ENCODE results near the gene ANKRD12. TPM values are rescaled to one million over a fixed set of nuclear protein-coding genes. Genes with fewer than 3 reads are reported as not detected.

ANKRD12 gene
- total and polyA plus RNA-seq, 2 of the 4 experiments (the other 2 are of a cell fraction), result 2.6 to 12.9 TPM

DNA sequence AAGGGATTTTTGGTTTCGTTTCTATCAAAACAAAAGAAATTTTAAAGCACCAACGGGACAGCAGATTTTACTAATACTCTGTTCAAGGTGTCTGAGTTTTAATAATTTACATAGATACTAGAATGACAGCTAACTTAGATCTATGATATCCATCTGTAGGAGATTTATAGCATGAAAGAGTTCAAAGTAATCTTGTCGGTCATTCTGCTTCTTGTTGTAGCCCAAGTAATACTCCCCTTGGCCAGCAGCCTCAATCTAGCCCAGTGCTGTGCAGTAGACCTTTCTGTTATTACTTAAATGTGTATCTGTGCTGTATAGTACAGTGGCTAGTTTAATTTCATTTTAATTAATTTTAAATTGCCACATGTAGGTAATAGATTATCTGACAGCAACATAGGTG is 44.7 kb downstream of the ANKRD12 start:
- Histone ChIP-seq H2BK15ac (ENCODE audit: low read depth, low read length) (no peak overlapping the region), H3K9me3 (ENCODE audit: control insufficient read depth, insufficient read depth, low read length) (no peaks in the 10 kb centered on the region), H4K91ac (ENCODE audit: insufficient read depth, low read depth, low read length) (no peak overlapping the region), H3K18ac (ENCODE audit: low read depth, low read length) (no peak overlapping the region), H3K14ac (replicated peaks; ENCODE audit: low read depth, low read length) (0 out of 2 replicates have a peak overlapping the region, but pooled peaks have one; percentile 37), H3K56ac (ENCODE audit: extremely low read depth, insufficient read depth, low read length) (no peak overlapping the region), H4K8ac (ENCODE audit: low read depth in 2 of 2, low read length in 2 of 2) (no peak overlapping the region), H3K27me3 (ENCODE audit: control insufficient read depth, insufficient read depth, low read length) (no peaks in the 10 kb centered on the region), H3K23ac (ENCODE audit: low read depth, low read length) (no peak overlapping the region), H4K20me1 (ENCODE audit: insufficient read depth, low read length) (peaks cover 15% of the 10 kb centered on the region), H4K5ac (ENCODE audit: low read depth, low read length) (no peak overlapping the region), H3K27ac (ENCODE audit: insufficient read depth, low read length) (no peak overlapping the region), H3K4ac (ENCODE audit: low read depth, low read length) (no peak overlapping the region), H2BK120ac (ENCODE audit: low read depth, low read length) (no peak overlapping the region), H3K4me1 (ENCODE audit: control insufficient read depth, insufficient read depth, low read length) (no peaks in the 10 kb centered on the region), H3K4me2 (ENCODE audit: low read depth, low read length) (no peak overlapping the region), H3K79me1 (ENCODE audit: low read depth in 1 of 2, low read length in 2 of 2) (peaks cover 24 to 57% of the 10 kb centered on the region in 2 experiments), H2AK9ac (replicated peaks; ENCODE audit: low read depth, low read length, poor library complexity) (no peak overlapping the region), H3K36me3 (ENCODE audit: control insufficient read depth, insufficient read depth, low read length) (peaks cover 7% of the 10 kb centered on the region), H3K9ac (ENCODE audit: low read depth, low read length) (no peak overlapping the region), H3K4me3 (ENCODE audit: insufficient read depth, low read depth, low read length) (no peak overlapping the region), H2AFZ (replicated peaks; ENCODE audit: low read length, poor library complexity) (no peak overlapping the region), H2AK5ac (ENCODE audit: low read depth, low read length) (no peak overlapping the region), H3K9me1 (ENCODE audit: insufficient read depth, low read length) (peaks cover 5% of the 10 kb centered on the region), H2BK5ac (ENCODE audit: low read depth, low read length, poor library complexity, severe bottlenecking) (no peak overlapping the region), H2BK20ac (ENCODE audit: low read depth, low read length) (no peak overlapping the region)
- intact Hi-C loops (cut with micrococcal nuclease) (no loop called here), in situ Hi-C loops (cut with MboI; ENCODE audit: low sequenced_read_pairs) (no loop called here), dilution Hi-C loops (cut with HindIII; ENCODE audit: low sequenced_read_pairs, unreplicated experiment) (no loop called here)
- TF ChIP-seq CHD1 (IDR thresholded peaks at IDR 0.05; ENCODE audit: low read depth, low read length) (no peak), MAFK (IDR thresholded peaks at IDR 0.05; ENCODE audit: low read depth, low read length) (no peak), MAZ (IDR thresholded peaks at IDR 0.05; ENCODE audit: borderline replicate concordance, low read depth, low read length) (no peak), RAD21 (IDR thresholded peaks at IDR 0.05; ENCODE audit: low read length) (no peak), CEBPB (IDR thresholded peaks at IDR 0.05; ENCODE audit: low read depth, low read length) (no peak), NFE2L2 (IDR thresholded peaks at IDR 0.05; ENCODE audit: low read depth, low read length) (no peak), RCOR1 (IDR thresholded peaks at IDR 0.05; ENCODE audit: insufficient replicate concordance, low read length) (no peak), SMC3 (IDR thresholded peaks at IDR 0.05; ENCODE audit: low read depth, low read length) (no peak), CTCF (conservative IDR thresholded peaks at IDR 0.05; ENCODE audit: low read depth, low read length) (no peak), MXI1 (IDR thresholded peaks at IDR 0.05; ENCODE audit: borderline replicate concordance, low read depth, low read length) (no peak), POLR2A (IDR thresholded peaks at IDR 0.05; ENCODE audit: low read depth, low read length) (no peak), FOS (IDR thresholded peaks at IDR 0.05; ENCODE audit: low read depth, low read length) (no peak), BHLHE40 (IDR thresholded peaks at IDR 0.05; ENCODE audit: low read depth, low read length) (no peak), RFX5 (IDR thresholded peaks at IDR 0.05; ENCODE audit: low read depth, low read length) (no peak)
- TF ChIP-seq, protein P1, sequence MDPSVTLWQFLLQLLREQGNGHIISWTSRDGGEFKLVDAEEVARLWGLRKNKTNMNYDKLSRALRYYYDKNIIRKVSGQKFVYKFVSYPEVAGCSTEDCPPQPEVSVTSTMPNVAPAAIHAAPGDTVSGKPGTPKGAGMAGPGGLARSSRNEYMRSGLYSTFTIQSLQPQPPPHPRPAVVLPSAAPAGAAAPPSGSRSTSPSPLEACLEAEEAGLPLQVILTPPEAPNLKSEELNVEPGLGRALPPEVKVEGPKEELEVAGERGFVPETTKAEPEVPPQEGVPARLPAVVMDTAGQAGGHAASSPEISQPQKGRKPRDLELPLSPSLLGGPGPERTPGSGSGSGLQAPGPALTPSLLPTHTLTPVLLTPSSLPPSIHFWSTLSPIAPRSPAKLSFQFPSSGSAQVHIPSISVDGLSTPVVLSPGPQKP (IDR thresholded peaks at IDR 0.05; ENCODE audit: borderline replicate concordance, low read depth, low read length), result no peak
- TF ChIP-seq, protein P2, sequence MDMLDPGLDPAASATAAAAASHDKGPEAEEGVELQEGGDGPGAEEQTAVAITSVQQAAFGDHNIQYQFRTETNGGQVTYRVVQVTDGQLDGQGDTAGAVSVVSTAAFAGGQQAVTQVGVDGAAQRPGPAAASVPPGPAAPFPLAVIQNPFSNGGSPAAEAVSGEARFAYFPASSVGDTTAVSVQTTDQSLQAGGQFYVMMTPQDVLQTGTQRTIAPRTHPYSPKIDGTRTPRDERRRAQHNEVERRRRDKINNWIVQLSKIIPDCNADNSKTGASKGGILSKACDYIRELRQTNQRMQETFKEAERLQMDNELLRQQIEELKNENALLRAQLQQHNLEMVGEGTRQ (IDR thresholded peaks at IDR 0.05; ENCODE audit: low read depth, low read length), result no peak
- POLR2A ChIA-PET (ENCODE audit: unreplicated experiment), result no interaction called here
- DNase-seq (no peak), ATAC-seq (ENCODE audit: low read depth) (no peak)
- BruUV-seq (replicated peaks), result no TSS peak
- WGBS, 2 experiments (ENCODE audit: extremely low coverage in 2 of 2, insufficient read length in 1 of 2), result no CpG with 5 or more reads among the region's 3 CpGs
- CTCF ChIA-PET, result interaction anchor here (0.8 to 1.4 kb wide), 2 partner anchors 11 to 21 kb away, joined by 3 read pairs; no protein-coding TSS in a partner anchor
